Measurements from ENCODE around the gene HOMER3. TPM values are rescaled to one million over a fixed set of nuclear protein-coding genes. Genes with fewer than 3 reads are reported as not detected.

Gene HOMER3
- total and polyA plus RNA-seq, 9 of the 15 experiments (the other 6 are each of a cell fraction or from before 2014, with no cell fraction given) = 1.3 to 5.1 (median 3.7) TPM; not detected in 2

- intact Hi-C loops (cut with micrococcal nuclease) = no loop called here
- H3K79me2 ChIP-seq (ENCODE audit: control insufficient read depth, insufficient read depth, low read length) = peaks cover 38% of the 10 kb centered on the region
- POLR2A ChIA-PET = interaction anchor here (1.2 kb wide), 1 partner anchor 10 kb away, joined by 5 read pairs; no protein-coding TSS in a partner anchor
These were observed 28.1 kb downstream of the HOMER3 start for GRCh38 chr19:18912933-18913332.

GRCh38 chr19:18910801-18911436 is 30.1 kb downstream of the HOMER3 start:
- ATAC-seq = no peak

More at GRCh38 chr19:18912933-18913332, 28.1 kb downstream of the HOMER3 start:
- CTCF ChIA-PET (ENCODE audit: low intra/inter-chr PET ratio) = no interaction called here
- Histone ChIP-seq H3K27me3 (ENCODE audit: control insufficient read depth in 2 of 2, insufficient read depth in 2 of 2, low read length in 2 of 2) (no peaks in the 10 kb centered on the region), H3K4me1 (replicated peaks in 1 of 2; ENCODE audit: control insufficient read depth in 2 of 2, insufficient read depth in 2 of 2, low read length in 2 of 2) (peaks cover 4 to 23% of the 10 kb centered on the region in 2 experiments; a peak in 3 of 5 replicates), H2AFZ (ENCODE audit: low read depth, low read length) (no peak overlapping the region), H3K9ac (ENCODE audit: insufficient read depth in 1 of 2, low read depth in 2 of 2, low read length in 2 of 2) (0 out of 4 replicates have a peak overlapping the region, but pooled peaks of 1 of the 2 experiments have one; percentile 35), H3K4me2 (ENCODE audit: insufficient read depth, low read length) (no peak overlapping the region), H3K36me3 (ENCODE audit: control insufficient read depth, insufficient read depth, low read length) (peaks cover 66% of the 10 kb centered on the region; the same call in 2 of the 3 replicates), H3K27ac (ENCODE audit: extremely low read depth, low read depth, low read length) (no peak overlapping the region), H3K9me3 (replicated peaks; ENCODE audit: control insufficient read depth, insufficient read depth, low read depth, low read length) (no peaks in the 10 kb centered on the region), H3K4me3 (no peak overlapping the region), H4K20me1 (replicated peaks; ENCODE audit: control insufficient read depth, insufficient read depth, low read length) (peaks cover 3% of the 10 kb centered on the region; the same call in 1 of the 2 replicates), H3K9me1 (ENCODE audit: control insufficient read depth, insufficient read depth, low read length) (no peaks in the 10 kb centered on the region)
- WGBS (ENCODE audit: insufficient coverage, low coverage, missing lambda C conversion rate) = 90% methylated on average over 14 of the region's 14 CpGs
- no peak for TF ChIP-seq MEF2A (IDR thresholded peaks at IDR 0.05; ENCODE audit: control insufficient read depth, low read depth, low read length)
- peak; percentile 53 for TF ChIP-seq POLR2G (IDR thresholded peaks at IDR 0.05; ENCODE audit: low read depth, low read length)
- DNase-seq (ENCODE audit: extremely low read depth in 1 of 4, low spot score in 3 of 4) (no peak), FAIRE-seq (no peak), ATAC-seq (no peak)
- in situ Hi-C loops (cut with MboI) = no loop called here
- no TSS peak for BruUV-seq (replicated peaks)

More at GRCh38 chr19:18910801-18911436, 30.1 kb downstream of the HOMER3 start:
- 95% methylated on average over 18 of the region's 19 CpGs for WGBS (ENCODE audit: insufficient coverage, low coverage, missing lambda C conversion rate)
- peaks cover 3% of the 10 kb centered on the region; the same call in 1 of the 2 replicates for H4K20me1 ChIP-seq (replicated peaks; ENCODE audit: control insufficient read depth, insufficient read depth, low read length)
- H3K4me1 ChIP-seq (replicated peaks in 1 of 2; ENCODE audit: control insufficient read depth in 2 of 2, insufficient read depth in 2 of 2, low read length in 2 of 2) = peaks cover 0 to 39% of the 10 kb centered on the region in 2 experiments; a peak in 2 of 5 replicates
- BruUV-seq (replicated peaks) = no TSS peak
- H3K4me3 ChIP-seq = no peak overlapping the region
- no peak overlapping the region for H3K27ac ChIP-seq (ENCODE audit: extremely low read depth, low read depth, low read length)
- POLR2A ChIA-PET = interaction anchor here (0.6 to 4.4 kb wide), 7 partner anchors 7 to 1478 kb away, joined by 3 to 37 read pairs (median 4); partner anchors contain the start of genes COPE and DDX49
- intact Hi-C loops (cut with micrococcal nuclease) (no loop called here), in situ Hi-C loops (cut with MboI) (no loop called here)
- no peaks in the 10 kb centered on the region for H3K9me1 ChIP-seq (ENCODE audit: control insufficient read depth, insufficient read depth, low read length)
- DNase-seq (ENCODE audit: extremely low read depth in 1 of 4, low spot score in 3 of 4) (no peak), FAIRE-seq (no peak)
- H3K79me2 ChIP-seq (ENCODE audit: control insufficient read depth, insufficient read depth, low read length) = peaks cover 25% of the 10 kb centered on the region; the same call in 2 of the 3 replicates
- H3K27me3 ChIP-seq (ENCODE audit: control insufficient read depth in 2 of 2, insufficient read depth in 2 of 2, low read length in 2 of 2) = no peaks in the 10 kb centered on the region
- no peak overlapping the region for H3K4me2 ChIP-seq (ENCODE audit: insufficient read depth, low read length)
- H2AFZ ChIP-seq (ENCODE audit: low read depth, low read length) = no peak overlapping the region
- peaks cover 77% of the 10 kb centered on the region; the same call in 2 of the 3 replicates for H3K36me3 ChIP-seq (ENCODE audit: control insufficient read depth, insufficient read depth, low read length)
- CTCF ChIA-PET (ENCODE audit: low intra/inter-chr PET ratio) = no interaction called here
- H3K9ac ChIP-seq (ENCODE audit: insufficient read depth in 1 of 2, low read depth in 2 of 2, low read length in 2 of 2) = peak overlapping the region in 1 of 2 experiments; percentile 58; a peak in 1 of 4 replicates
- TF ChIP-seq ATF7 (IDR thresholded peaks at IDR 0.05) (no peak), POLR2G (IDR thresholded peaks at IDR 0.05; ENCODE audit: low read depth, low read length) (peak; percentile 52; the same call in 1 of the 2 replicates), CBX3 (IDR thresholded peaks at IDR 0.05; ENCODE audit: borderline replicate concordance in 1 of 2, low read length in 2 of 2) (no peak), SRF (CRISPR knock-in tag; IDR thresholded peaks at IDR 0.05) (no peak), NCOA1 (IDR thresholded peaks at IDR 0.05; ENCODE audit: low read depth) (no peak), CHD2 (IDR thresholded peaks at IDR 0.05; ENCODE audit: low read depth, low read length) (no peak), ZNF583 (CRISPR knock-in tag; IDR thresholded peaks at IDR 0.05) (no peak)
- no peaks in the 10 kb centered on the region for H3K9me3 ChIP-seq (replicated peaks; ENCODE audit: control insufficient read depth, insufficient read depth, low read depth, low read length)
